Endothelial cell of umbilical vein (primary cell): ENCODE data around the gene BCR. TPM values are rescaled to one million over a fixed set of nuclear protein-coding genes. Genes with fewer than 3 reads are reported as not detected.

Experiments used
- BruUV-seq: library from RNA; stranded (reverse); fragments of 400-500 nt; replicated peaks from 2 replicates; lab custom pipeline; 2021; lab: Mats Ljungman, UMichigan
- CTCF ChIA-PET: fragments of 300-600, 350-600 bp; sonication (Branson Sonifier 250); formaldehyde crosslinking; loops from one replicate; lab custom pipeline; 2021; ENCODE audit warnings: antibody characterized with exemption, inconsistent platforms; lab: Charles Lee
- POLR2A ChIA-PET: fragments of 300-600, 350-600 bp; sonication (Branson Sonifier 250); formaldehyde crosslinking; loops from one replicate; lab custom pipeline; 2021; ENCODE audit warnings: antibody characterized with exemption, inconsistent platforms; lab: Charles Lee
- DNase-seq: peaks from one replicate; pipeline ENCODE4 v3.0.0-alpha.2; 2011; ENCODE audit warnings: low read depth, low spot score
- FAIRE-seq: peaks from 2 replicates; lab custom pipeline; 2011; peaks lifted over from hg19 to GRCh38; lab: Jason Lieb, UNC
- H2AFZ ChIP-seq: 2 replicates; pipeline ENCODE4 v1.6.0; 2012; ENCODE audit warnings: low read depth, low read length, control low read depth, inconsistent platforms
- H3K27ac ChIP-seq: 2 replicates; pipeline ENCODE4 v1.5.1; 2011; ENCODE audit warnings: low read depth, mild to moderate bottlenecking, control low read depth, low read length, moderate library complexity; ENCODE audit not compliant: insufficient read depth
- H3K27me3 ChIP-seq, 2 experiments: 2 replicates each; pipeline versions ENCODE4 v1.6.0 to v1.6.1; 2011; ENCODE audit warnings: low read length in 2 of 2, mixed read lengths in 1 of 2; ENCODE audit not compliant: control insufficient read depth in 2 of 2, insufficient read depth in 2 of 2
- H3K36me3 ChIP-seq, 2 experiments: 2 replicates in 1 of 2; 3 replicates in 1 of 2; pipeline ENCODE4 v1.5.1; 2011; ENCODE audit warnings: low read length in 2 of 2, mild to moderate bottlenecking in 1 of 2, moderate library complexity in 1 of 2; ENCODE audit not compliant: control insufficient read depth in 2 of 2, insufficient read depth in 2 of 2; ENCODE audit errors: extremely low read depth in 1 of 2
- H3K4me1 ChIP-seq: 3 replicates; pipeline ENCODE4 v1.5.1; 2011; ENCODE audit warnings: mild to moderate bottlenecking, low read length; ENCODE audit not compliant: control insufficient read depth, insufficient read depth; ENCODE audit errors: extremely low read depth
- H3K4me2 ChIP-seq: 2 replicates; pipeline ENCODE4 v1.6.1; 2011; ENCODE audit warnings: low read length, control low read depth, mixed read lengths; ENCODE audit not compliant: insufficient read depth
- H3K4me3 ChIP-seq, 3 experiments: fragments of 200-600 bp in 1 of 3; sonication (generic), shearing (Covaris generic) in 1 of 3; replicated peaks in 1 of 3; 2 replicates each; pipeline ENCODE4 v1.5.1; 2011 to 2016; ENCODE audit warnings: control low read depth in 3 of 3, low read length in 3 of 3, mild to moderate bottlenecking in 2 of 3, inconsistent platforms in 1 of 3, low read depth in 1 of 3, moderate library complexity in 1 of 3; ENCODE audit not compliant: insufficient read depth in 1 of 3
- H3K79me2 ChIP-seq: 2 replicates; pipeline ENCODE4 v1.6.0; 2012; ENCODE audit warnings: low read length, inconsistent platforms; ENCODE audit not compliant: control insufficient read depth, insufficient read depth
- H3K9ac ChIP-seq: replicated peaks from 2 replicates; pipeline ENCODE3; 2011; ENCODE audit warnings: low read length, control low read depth; ENCODE audit not compliant: insufficient read depth; ENCODE audit errors: extremely low read depth
- H3K9me1 ChIP-seq: replicated peaks from 3 replicates; pipeline ENCODE4 v1.6.0; 2011; ENCODE audit warnings: mild to moderate bottlenecking, low read length; ENCODE audit not compliant: control insufficient read depth, insufficient read depth; ENCODE audit errors: extremely low read depth
- H3K9me3 ChIP-seq: replicated peaks from 2 replicates; pipeline ENCODE4 v1.5.1; 2012; ENCODE audit warnings: low read length, inconsistent platforms; ENCODE audit not compliant: control insufficient read depth, insufficient read depth
- H4K20me1 ChIP-seq: replicated peaks from 2 replicates; pipeline ENCODE3; 2011; ENCODE audit warnings: mild to moderate bottlenecking, low read length; ENCODE audit not compliant: control insufficient read depth, insufficient read depth; ENCODE audit errors: extremely low read depth
- CTCF ChIP-seq, 2 donors: IDR thresholded peaks; 1 replicate in 1 of 2; 2 replicates in 1 of 2; pipeline ENCODE4 v1.5.1; 2011; ENCODE audit warnings: low read length in 2 of 2, mild to moderate bottlenecking in 2 of 2, moderate library complexity in 2 of 2, control low read depth in 1 of 2, inconsistent platforms in 1 of 2, low read depth in 1 of 2; ENCODE audit not compliant: insufficient read depth in 1 of 2; ENCODE audit errors: extremely low read depth in 1 of 2
- EZH2 ChIP-seq: IDR thresholded peaks from 2 replicates; pipeline ENCODE4 v1.6.1; 2012; ENCODE audit warnings: borderline replicate concordance, low read depth, mild to moderate bottlenecking, moderate library complexity, low read length, inconsistent platforms; ENCODE audit not compliant: severe bottlenecking
- FOS ChIP-seq: IDR thresholded peaks from 2 replicates; pipeline ENCODE4 v1.6.1; 2011; ENCODE audit warnings: mild to moderate bottlenecking, low read length, moderate library complexity, borderline replicate concordance; ENCODE audit not compliant: insufficient read depth
- GATA2 ChIP-seq: IDR thresholded peaks from 2 replicates; pipeline ENCODE4 v1.7.0; 2011; ENCODE audit warnings: low read depth, mild to moderate bottlenecking, moderate library complexity, mixed read lengths, low read length; ENCODE audit not compliant: insufficient read length, insufficient read depth
- JUN ChIP-seq: IDR thresholded peaks from 2 replicates; pipeline ENCODE4 v1.6.1; 2011; ENCODE audit warnings: borderline replicate concordance, low read depth; ENCODE audit not compliant: insufficient read length, insufficient read depth
- MAX ChIP-seq: IDR thresholded peaks from 2 replicates; pipeline ENCODE4 v1.6.1; 2011; ENCODE audit not compliant: insufficient read depth, insufficient read length
- MYC ChIP-seq: IDR thresholded peaks from one replicate; pipeline ENCODE4 v1.6.1; 2011; ENCODE audit warnings: mild to moderate bottlenecking, low read depth, low read length
- POLR2A ChIP-seq: IDR thresholded peaks from 2 replicates; pipeline ENCODE4 v1.6.1; 2012; ENCODE audit warnings: low read depth, mild to moderate bottlenecking, control low read depth, low read length
- POLR2AphosphoS5 ChIP-seq: IDR thresholded peaks from 2 replicates; pipeline ENCODE4 v1.6.1; 2012; ENCODE audit warnings: low read depth, mild to moderate bottlenecking, control low read depth, low read length, moderate library complexity; ENCODE audit not compliant: insufficient read depth
- dilution Hi-C: fragments of 300-500 bp; cut with MboI; formaldehyde crosslinking; loops from one replicate; pipeline ENCODE4 v1.15.0; 2019; ENCODE audit warnings: low sequenced_read_pairs; ENCODE audit not compliant: extremely low pct_ligation_motif_present
- intact Hi-C: fragments of 100-400 bp; cut with micrococcal nuclease; formaldehyde crosslinking; loops from one replicate; pipeline ENCODE4 v1.10.0; 2022
- polyA plus RNA-seq, 4 experiments: library from polyadenylated mRNA; depleted of rRNA in 3 of 4; stranded (reverse) in 3 of 4; unstranded in 1 of 4; fragments of >200 nt; gene quantifications; 2 replicates each; pipeline versions ENCODE4 v1.2.1 to v1.2.3, GENCODE V29; 2011 to 2012; ENCODE audit warnings: missing spikeins in 1 of 4
- total RNA-seq: library from RNA; stranded (reverse); gene quantifications from 2 replicates; pipeline ENCODE4 v1.2.3, GENCODE V29; 2021

Gene BCR
- total and polyA plus RNA-seq, 2 donors (not counting 3 experiments of a cell fraction or from before 2014, with no cell fraction given) = 129 to 141 TPM

DNA sequence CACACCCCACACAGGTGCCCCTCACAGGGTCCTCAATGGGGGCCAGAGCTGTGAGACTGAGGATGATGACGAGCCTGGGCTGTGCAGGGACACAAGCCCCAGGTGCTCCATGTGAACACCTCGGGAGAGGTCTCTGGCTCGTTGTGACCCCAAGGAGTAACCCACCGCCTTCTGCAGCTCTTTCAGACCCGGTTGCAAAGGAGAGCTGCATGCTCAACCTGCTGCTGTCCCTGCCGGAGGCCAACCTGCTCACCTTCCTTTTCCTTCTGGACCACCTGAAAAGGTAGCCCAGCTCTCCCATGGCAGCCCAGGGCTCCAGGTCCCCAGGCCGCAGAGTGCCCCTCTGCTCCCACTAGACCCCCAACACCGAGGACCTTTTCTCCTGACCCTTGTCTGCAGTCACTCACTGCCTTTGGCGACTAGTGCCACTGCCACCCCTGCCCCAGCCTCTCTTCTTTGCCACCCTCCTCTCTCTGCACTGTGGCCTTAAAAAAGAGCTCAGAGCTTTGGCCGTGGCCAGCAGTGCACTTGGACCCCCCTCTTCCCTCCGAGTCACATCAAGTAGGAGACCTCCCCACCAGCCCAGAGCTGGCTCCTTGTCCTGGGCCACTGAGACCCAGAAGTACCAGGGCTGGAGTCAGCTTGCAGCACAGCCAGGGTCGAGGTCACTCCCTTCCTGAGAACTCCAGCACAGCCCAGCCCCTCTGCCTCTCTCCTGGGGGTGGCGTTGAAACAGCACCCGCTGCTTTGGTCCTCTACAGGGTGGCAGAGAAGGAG lies 133.7 kb downstream of the BCR start:
- H3K27ac ChIP-seq = no peak overlapping the region
- ChIA-PET POLR2A (no interaction called here), CTCF (interaction anchor here (1.1 to 1.5 kb wide), 3 partner anchors 7 to 72 kb away, joined by 4 to 8 read pairs (median 4); no protein-coding TSS in a partner anchor)
- no peak overlapping the region for H3K4me3 ChIP-seq
- no peak overlapping the region for H3K9ac ChIP-seq
- BruUV-seq = no TSS peak
- no peaks in the 10 kb centered on the region for H3K79me2 ChIP-seq
- H3K36me3 ChIP-seq = peaks cover 0 to 19% of the 10 kb centered on the region in 2 experiments
- H3K4me2 ChIP-seq = no peak overlapping the region
- no peaks in the 10 kb centered on the region for H3K9me1 ChIP-seq
- H3K27me3 ChIP-seq = no peaks in the 10 kb centered on the region
- no peaks in the 10 kb centered on the region for H4K20me1 ChIP-seq
- dilution Hi-C loops = no loop called here
- no peaks in the 10 kb centered on the region for H3K9me3 ChIP-seq
- no peak overlapping the region for H2AFZ ChIP-seq
- intact Hi-C loops = loop anchor here (2.0 kb wide), 1 partner anchor 225 kb away; no protein-coding TSS in a partner anchor
- FAIRE-seq = no peak
- TF ChIP-seq GATA2 (no peak), POLR2AphosphoS5 (no peak), MAX (no peak), EZH2 (no peak), MYC (no peak), JUN (no peak), POLR2A (no peak), FOS (no peak), CTCF (IDR thresholded peaks at IDR 0.05; ENCODE audit: extremely low read depth in 1 of 2, insufficient read depth in 1 of 2, low read depth in 1 of 2, low read length in 2 of 2) (no peak)
- H3K4me1 ChIP-seq = peaks cover 7% of the 10 kb centered on the region
- DNase-seq = no peak
